Neuronal stem cell (in vitro differentiated cells): Measurements from ENCODE around the gene EFNA1.

ENCODE experiments used
- DNase-seq: peaks from one replicate; pipeline ENCODE4 v3.0.0-alpha.2; 2013; ENCODE audit warnings: low spot score
- H2AFZ ChIP-seq: one replicate; pipeline ENCODE4 v1.6.1; 2013; ENCODE audit warnings: mild to moderate bottlenecking, low read length, inconsistent platforms
- H2AK5ac ChIP-seq: 2 replicates; pipeline ENCODE4 v1.6.1; 2013; ENCODE audit warnings: low read depth, mild to moderate bottlenecking, inconsistent platforms, low read length, moderate library complexity, mixed read lengths
- H2BK120ac ChIP-seq: 2 replicates; pipeline ENCODE4 v1.6.1; 2013; ENCODE audit warnings: low read depth, mild to moderate bottlenecking, inconsistent platforms, low read length, moderate library complexity, mixed read lengths
- H2BK12ac ChIP-seq: one replicate; pipeline ENCODE4 v1.6.1; 2013; ENCODE audit warnings: low read length, inconsistent platforms
- H2BK15ac ChIP-seq: 2 replicates; pipeline ENCODE4 v1.6.1; 2013; ENCODE audit warnings: mild to moderate bottlenecking, low read length, inconsistent platforms, mixed read lengths
- H2BK5ac ChIP-seq: one replicate; pipeline ENCODE4 v1.6.1; 2013; ENCODE audit warnings: inconsistent platforms, mild to moderate bottlenecking, low read length, moderate library complexity
- H3K14ac ChIP-seq: one replicate; pipeline ENCODE4 v1.6.1; 2013; ENCODE audit warnings: low read length, inconsistent platforms
- H3K18ac ChIP-seq: 2 replicates; pipeline ENCODE4 v1.6.1; 2013; ENCODE audit warnings: low read length, inconsistent platforms
- H3K23ac ChIP-seq: 2 replicates; pipeline ENCODE4 v1.6.1; 2013; ENCODE audit warnings: low read depth, mild to moderate bottlenecking, mixed read lengths, low read length, inconsistent platforms; ENCODE audit not compliant: poor library complexity
- H3K27ac ChIP-seq: replicated peaks from 3 replicates; pipeline ENCODE4 v1.5.1; 2013; ENCODE audit warnings: low read length, inconsistent platforms
- H3K27me3 ChIP-seq, 3 experiments: 2 replicates each; pipeline ENCODE4 v1.6.1; 2013; ENCODE audit warnings: low read length in 3 of 3, mild to moderate bottlenecking in 2 of 3, inconsistent platforms in 1 of 3, low read depth in 1 of 3, mixed read lengths in 1 of 3, moderate library complexity in 1 of 3; ENCODE audit not compliant: control insufficient read depth in 3 of 3, insufficient read depth in 3 of 3
- H3K36me3 ChIP-seq, 2 donors: replicated peaks in 1 of 2; 2 replicates each; pipeline ENCODE4 v1.6.1; 2013; ENCODE audit warnings: low read length in 2 of 2; ENCODE audit not compliant: control insufficient read depth in 2 of 2, insufficient read depth in 2 of 2
- H3K4ac ChIP-seq: 2 replicates; pipeline ENCODE4 v1.6.1; 2013; ENCODE audit warnings: inconsistent platforms, mild to moderate bottlenecking, low read length, moderate library complexity
- H3K4me1 ChIP-seq, 2 donors: 1 replicate in 1 of 2; 2 replicates in 1 of 2; pipeline ENCODE4 v1.6.1; 2013; ENCODE audit warnings: low read length in 2 of 2, low read depth in 1 of 2; ENCODE audit not compliant: control insufficient read depth in 2 of 2, insufficient read depth in 1 of 2
- H3K4me2 ChIP-seq: one replicate; pipeline ENCODE4 v1.6.1; 2013; ENCODE audit warnings: mild to moderate bottlenecking, low read length, inconsistent platforms; ENCODE audit not compliant: insufficient read depth, poor library complexity, severe bottlenecking
- H3K4me3 ChIP-seq, 2 donors: 2 replicates each; pipeline ENCODE4 v1.5.1; 2013; ENCODE audit warnings: low read length in 2 of 2, mild to moderate bottlenecking in 2 of 2, inconsistent platforms in 1 of 2, moderate library complexity in 1 of 2
- H3K79me1 ChIP-seq: one replicate; pipeline ENCODE4 v1.6.1; 2013; ENCODE audit warnings: low read depth, mild to moderate bottlenecking, inconsistent platforms, low read length, moderate library complexity
- H3K9ac ChIP-seq: one replicate; pipeline ENCODE4 v1.6.1; 2013; ENCODE audit warnings: mild to moderate bottlenecking, low read depth, low read length, inconsistent platforms; ENCODE audit not compliant: poor library complexity
- H3K9me3 ChIP-seq, 2 donors: replicated peaks in 1 of 2; 2 replicates each; pipeline versions ENCODE3 to v1.6.1; 2013; ENCODE audit warnings: low read length in 2 of 2, mild to moderate bottlenecking in 2 of 2, inconsistent platforms in 1 of 2, low read depth in 1 of 2, mixed read lengths in 1 of 2, moderate library complexity in 1 of 2; ENCODE audit not compliant: control insufficient read depth in 2 of 2, insufficient read depth in 1 of 2
- H4K8ac ChIP-seq: one replicate; pipeline ENCODE4 v1.6.1; 2013; ENCODE audit warnings: low read depth, mild to moderate bottlenecking, inconsistent platforms, low read length, moderate library complexity
- H4K91ac ChIP-seq: one replicate; pipeline ENCODE4 v1.6.1; 2013; ENCODE audit warnings: low read length, low read depth, mild to moderate bottlenecking, inconsistent platforms; ENCODE audit not compliant: poor library complexity
- WGBS, 2 donors: extraction: QIAGEN DNeasy Blood & Tissue Kit; methylation state at CpG; one replicate each; pipeline ENCODE4 v1.1.7; 2013; ENCODE audit warnings: missing lambda C conversion rate in 2 of 2, mixed read lengths in 1 of 2; ENCODE audit not compliant: insufficient read length in 2 of 2, insufficient replicate concordance in 1 of 2; ENCODE audit errors: extremely low coverage in 2 of 2; 5-methylcytosine and 5-hydroxymethylcytosine counted together

The EFNA1 gene

GRCh38 chr1:155124503-155125463 lies 2.9 kb upstream of the EFNA1 start:
- H2BK12ac ChIP-seq: no peak overlapping the region
- no peak overlapping the region for H2AFZ ChIP-seq
- peak overlapping the region; percentile 3 for H3K23ac ChIP-seq
- H3K18ac ChIP-seq: peak overlapping the region; percentile 81
- no peak overlapping the region for H3K14ac ChIP-seq
- H2AK5ac ChIP-seq: peak overlapping the region; percentile 57
- no peak overlapping the region for H3K4me3 ChIP-seq
- no peak overlapping the region for H3K27ac ChIP-seq
- peak overlapping the region; percentile 26 for H2BK5ac ChIP-seq
- no peak overlapping the region for H4K8ac ChIP-seq
- H2BK15ac ChIP-seq: peak overlapping the region; percentile 82
- no peaks in the 10 kb centered on the region for H3K9me3 ChIP-seq
- no peak overlapping the region for H3K9ac ChIP-seq
- peaks cover 10 to 89% (median 54%) of the 10 kb centered on the region in 3 experiments for H3K27me3 ChIP-seq
- no peak overlapping the region for H3K4ac ChIP-seq
- DNase-seq: no peak
- H3K79me1 ChIP-seq: no peaks in the 10 kb centered on the region
- no peak overlapping the region for H4K91ac ChIP-seq
- H3K36me3 ChIP-seq: no peaks in the 10 kb centered on the region
- no peak overlapping the region for H2BK120ac ChIP-seq
- peaks cover 32 to 39% of the 10 kb centered on the region in 2 donors for H3K4me1 ChIP-seq
- no CpG with 5 or more reads among the region's 16 CpGs for WGBS, 2 donors
- H3K4me2 ChIP-seq: no peak overlapping the region

- DNase-seq: no peak
- Histone ChIP-seq H2AK5ac (peak overlapping the region; percentile 87), H3K4ac (no peak overlapping the region), H2AFZ (peak overlapping the region; percentile 85), H3K23ac (peak overlapping the region; percentile 3), H2BK12ac (no peak overlapping the region), H3K27me3 (peaks cover 10 to 85% (median 58%) of the 10 kb centered on the region in 3 experiments), H2BK120ac (no peak overlapping the region), H2BK15ac (peak overlapping the region; percentile 97), H4K8ac (no peak overlapping the region), H2BK5ac (peak overlapping the region; percentile 26), H3K36me3 (no peaks in the 10 kb centered on the region), H3K9me3 (no peaks in the 10 kb centered on the region), H4K91ac (no peak overlapping the region), H3K4me3 (peak overlapping the region in 1 of 2 donors; percentile 80), H3K18ac (peak overlapping the region; percentile 90), H3K79me1 (no peaks in the 10 kb centered on the region), H3K27ac (no peak overlapping the region), H3K9ac (peak overlapping the region; percentile 66), H3K4me1 (peaks cover 36 to 46% of the 10 kb centered on the region in 2 donors), H3K4me2 (peak overlapping the region; percentile 91), H3K14ac (peak overlapping the region; percentile 75)
- WGBS, 2 donors: no CpG with 5 or more reads among the region's 11 CpGs
Measured at GRCh38 chr1:155125511-155125945, 2.1 kb upstream of the EFNA1 start.

GRCh38 chr1:155125946-155126555 lies 1.6 kb upstream of the EFNA1 start:
- no CpG with 5 or more reads among the region's 53 CpGs for WGBS, 2 donors
- Histone ChIP-seq H3K27me3 (peaks cover 10 to 80% (median 58%) of the 10 kb centered on the region in 3 experiments), H3K14ac (peak overlapping the region; percentile 75), H4K8ac (no peak overlapping the region), H3K36me3 (no peaks in the 10 kb centered on the region), H2BK5ac (peak overlapping the region; percentile 26), H3K18ac (peak overlapping the region; percentile 90), H3K4me1 (peaks cover 36 to 48% of the 10 kb centered on the region in 2 donors), H3K9ac (peak overlapping the region; percentile 66), H3K4ac (peak overlapping the region; percentile 31), H2BK120ac (no peak overlapping the region), H3K23ac (peak overlapping the region; percentile 29), H4K91ac (no peak overlapping the region), H2BK15ac (peak overlapping the region; percentile 97), H2AFZ (peak overlapping the region; percentile 85), H3K27ac (no peak overlapping the region), H2AK5ac (peak overlapping the region; percentile 87), H3K79me1 (no peaks in the 10 kb centered on the region), H3K4me3 (peak overlapping the region; percentile 27 to 80), H3K9me3 (no peaks in the 10 kb centered on the region), H2BK12ac (peak overlapping the region; percentile 98), H3K4me2 (peak overlapping the region; percentile 91)
- DNase-seq: peak; percentile 32
